Urinary bladder (tissue), 4 donors: Measurements from ENCODE around the gene DDAH2. TPM values are rescaled to one million over a fixed set of nuclear protein-coding genes. Genes with fewer than 3 reads are reported as not detected.
"Not testable (repeated sequence)": the region's sequence is repeated elsewhere in the genome, so short reads cannot be mapped to it uniquely, and the experiment has no call there.

ENCODE experiments used
- DNase-seq: peaks from one replicate; pipeline ENCODE4 v3.0.0-alpha.2; 2015; ENCODE audit errors: extremely low spot score
- H3K27ac ChIP-seq: one replicate; pipeline ENCODE4 v1.5.1; 2013; ENCODE audit warnings: low read depth, mild to moderate bottlenecking, moderate library complexity
- H3K36me3 ChIP-seq: one replicate; pipeline ENCODE4 v1.6.1; 2013; ENCODE audit warnings: mild to moderate bottlenecking, moderate library complexity; ENCODE audit not compliant: insufficient read depth
- H3K4me1 ChIP-seq: one replicate; pipeline ENCODE4 v1.6.1; 2013; ENCODE audit warnings: mild to moderate bottlenecking, moderate library complexity; ENCODE audit not compliant: insufficient read depth
- H3K4me3 ChIP-seq: one replicate; pipeline ENCODE4 v1.5.1; 2013; ENCODE audit warnings: low read depth, low read length
- WGBS: extraction: QIAGEN DNeasy Blood & Tissue Kit; methylation state at CpG from one replicate; pipeline ENCODE4 v1.1.7; 2013; 5-methylcytosine and 5-hydroxymethylcytosine counted together
- polyA plus RNA-seq: library from polyadenylated mRNA; stranded (reverse); fragments of 200-250 nt; gene quantifications from one replicate; pipeline ENCODE4 v1.2.3, GENCODE V29; 2013
- total RNA-seq: library from RNA; depleted of rRNA; stranded (reverse); fragments of >200 nt; gene quantifications from one replicate; pipeline ENCODE4 v1.2.3, GENCODE V29; 2014
- donor health status: healthy with polysubstance abuse.
- donor health status: healthy.

The DDAH2 gene
- total and polyA plus RNA-seq, 2 donors, result 81.6 to 115 TPM

- no peaks in the 10 kb centered on the region for H3K36me3 ChIP-seq
- WGBS, result 78% methylated on average over 5 of the region's 5 CpGs
- DNase-seq, result no peak
- H3K4me3 ChIP-seq, result no peak overlapping the region
- no peak overlapping the region for H3K27ac ChIP-seq
- H3K4me1 ChIP-seq, result no peaks in the 10 kb centered on the region
These were observed 8.8 kb downstream of the DDAH2 start for GRCh38 chr6:31720196-31720770.

GRCh38 chr6:31719001-31719400 lies 10.1 kb downstream of the DDAH2 start:
- Histone ChIP-seq H3K36me3 (no peaks in the 10 kb centered on the region), H3K4me1 (no peaks in the 10 kb centered on the region), H3K4me3 (no peak overlapping the region), H3K27ac (no peak overlapping the region)
- WGBS, result 85% methylated on average over 6 of the region's 6 CpGs
- no peak for DNase-seq

DNA sequence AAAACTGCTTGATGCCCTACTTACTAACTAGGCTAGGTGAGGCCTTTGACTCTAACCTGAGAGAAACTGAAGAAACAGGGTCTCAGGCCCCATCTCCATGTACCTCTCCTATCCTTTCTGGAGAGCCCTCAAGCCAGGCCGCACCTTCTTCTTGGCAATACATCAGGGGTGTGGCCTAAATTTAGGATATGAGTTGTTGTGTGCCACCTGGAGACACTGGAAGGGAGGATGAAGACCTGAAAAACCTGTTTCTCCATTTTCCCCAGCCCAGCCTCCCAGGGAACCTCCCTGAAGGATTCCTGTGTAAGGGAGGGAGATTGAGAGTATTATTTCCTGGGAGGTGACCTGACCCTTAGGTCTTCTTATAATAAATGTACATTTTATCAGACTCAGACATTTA lies 10.8 kb downstream of the DDAH2 start:
- Histone ChIP-seq H3K4me3 (no peak overlapping the region), H3K4me1 (no peaks in the 10 kb centered on the region), H3K36me3 (no peaks in the 10 kb centered on the region), H3K27ac (no peak overlapping the region)
- 83% methylated on average over 1 of the region's 1 CpG for WGBS
- DNase-seq, result no peak

DNA sequence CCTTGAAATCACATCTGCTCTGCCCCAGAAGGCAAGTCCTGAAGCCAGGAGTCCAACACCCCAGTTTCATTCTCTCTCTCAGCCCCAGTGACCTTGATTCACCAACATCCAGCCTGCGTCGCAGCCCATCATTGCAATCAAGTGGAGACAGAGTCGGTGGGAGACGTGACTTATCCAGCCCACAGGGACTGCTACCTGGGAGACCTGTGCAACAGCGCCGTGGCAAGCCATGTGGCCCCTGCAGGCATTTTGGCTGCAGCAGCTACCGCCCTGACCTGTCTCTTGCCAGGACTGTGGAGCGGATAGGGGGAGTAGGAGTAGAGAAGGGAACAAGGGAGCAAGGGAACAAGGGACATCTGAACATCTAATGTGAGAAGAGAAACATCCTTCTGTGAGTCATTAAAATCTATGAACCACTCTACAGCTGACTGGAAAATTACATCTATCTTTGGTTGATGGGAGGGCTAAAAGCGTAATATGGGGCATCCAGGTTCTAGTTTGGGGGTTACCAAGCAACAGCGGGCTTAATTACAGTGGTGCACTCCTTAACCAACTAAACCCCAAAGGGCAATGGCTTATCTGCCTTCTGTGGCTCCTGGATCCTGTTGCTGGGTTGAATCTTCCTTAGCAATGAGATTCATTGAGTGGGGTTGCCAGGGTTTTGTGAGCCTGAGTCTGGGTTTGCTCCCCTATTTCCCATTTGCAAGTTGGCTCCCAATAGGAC lies 11.4 kb downstream of the DDAH2 start:
- no peak for DNase-seq
- Histone ChIP-seq H3K27ac (no peak overlapping the region), H3K36me3 (no peaks in the 10 kb centered on the region), H3K4me1 (no peaks in the 10 kb centered on the region), H3K4me3 (no peak overlapping the region)
- WGBS, result 76% methylated on average over 10 of the region's 10 CpGs

- Histone ChIP-seq H3K4me1 (no peaks in the 10 kb centered on the region), H3K4me3 (no peak within 1 kb of the TSS), H3K36me3 (no peaks in the 10 kb centered on the region), H3K27ac (no peak within 1 kb of the TSS)
- DNase-seq, result no peak
- WGBS, result 43% methylated on average over 16 of the region's 16 CpGs
These were observed 13.8 kb downstream of the DDAH2 start, which contains the start of gene LY6G6D for GRCh38 chr6:31715022-31715958. Gene LY6G6D, plus strand, starts transcription at chr6:31715348. Its CDS starts 8 bp downstream, at chr6:31715356.

GRCh38 chr6:31713991-31714684 lies 15.0 kb downstream of the DDAH2 start:
- DNase-seq, result no peak
- Histone ChIP-seq H3K4me1 (no peaks in the 10 kb centered on the region), H3K36me3 (no peaks in the 10 kb centered on the region), H3K27ac (no peak overlapping the region), H3K4me3 (no peak overlapping the region)
- 51% methylated on average over 5 of the region's 5 CpGs for WGBS

GRCh38 chr6:31713465-31713864 lies 15.6 kb downstream of the DDAH2 start:
- Histone ChIP-seq H3K36me3 (no peaks in the 10 kb centered on the region), H3K27ac (no peak overlapping the region)
- WGBS, result 72% methylated on average over 4 of the region's 4 CpGs

DNA sequence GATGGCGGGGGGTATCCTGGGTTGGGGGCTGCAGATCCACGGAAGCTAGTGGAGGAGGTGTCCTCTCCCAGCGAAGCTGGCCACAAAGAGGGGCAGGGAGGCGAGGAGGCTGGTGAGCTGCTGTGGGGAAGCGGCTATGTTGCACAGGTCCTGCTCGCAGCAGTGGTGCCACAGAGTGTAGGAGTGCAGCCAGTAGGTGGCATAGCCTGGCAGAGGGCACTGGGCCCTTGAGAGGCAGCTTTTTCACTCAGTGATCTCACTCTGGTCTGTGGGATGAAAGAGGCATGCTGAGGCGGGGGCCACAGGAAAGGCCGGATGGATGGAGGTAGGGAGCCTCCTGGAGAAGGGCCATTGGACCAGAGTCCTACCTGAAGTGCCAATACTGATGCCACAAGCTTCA lies 16.8 kb downstream of the DDAH2 start:
- WGBS, result 90% methylated on average over 8 of the region's 8 CpGs
- no peak overlapping the region for H3K27ac ChIP-seq
- H3K36me3 ChIP-seq, result no peaks in the 10 kb centered on the region
- H3K4me3 ChIP-seq, result no peak overlapping the region
- no peaks in the 10 kb centered on the region for H3K4me1 ChIP-seq
- DNase-seq, result no peak

More at GRCh38 chr6:31713465-31713864, 15.6 kb downstream of the DDAH2 start:
- Histone ChIP-seq H3K4me3 (no peak overlapping the region), H3K4me1 (no peaks in the 10 kb centered on the region)
- DNase-seq, result no peak

DNA sequence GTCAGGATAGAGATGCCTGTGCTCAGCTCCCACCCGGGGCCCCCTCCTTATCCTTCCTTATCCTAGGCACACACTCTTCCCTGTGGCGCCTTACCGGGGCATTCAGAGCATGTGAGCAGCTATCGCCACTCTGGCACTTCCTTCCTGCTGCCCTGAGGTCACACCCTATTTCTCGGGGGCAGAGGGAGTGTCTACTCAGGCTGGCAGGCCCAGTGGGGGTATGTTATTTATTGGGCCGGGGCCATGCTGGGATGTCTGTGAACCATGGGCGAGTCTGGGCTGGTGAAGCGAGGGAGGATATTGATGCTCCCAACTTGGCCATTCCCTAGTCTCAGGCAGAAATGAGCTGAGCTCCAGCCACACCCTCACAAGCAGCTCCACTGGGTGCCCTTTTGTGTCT lies 17.9 kb downstream of the DDAH2 start:
- no peak for DNase-seq
- WGBS, result 67% methylated on average over 8 of the region's 8 CpGs
- no peaks in the 10 kb centered on the region for H3K4me1 ChIP-seq

DNA sequence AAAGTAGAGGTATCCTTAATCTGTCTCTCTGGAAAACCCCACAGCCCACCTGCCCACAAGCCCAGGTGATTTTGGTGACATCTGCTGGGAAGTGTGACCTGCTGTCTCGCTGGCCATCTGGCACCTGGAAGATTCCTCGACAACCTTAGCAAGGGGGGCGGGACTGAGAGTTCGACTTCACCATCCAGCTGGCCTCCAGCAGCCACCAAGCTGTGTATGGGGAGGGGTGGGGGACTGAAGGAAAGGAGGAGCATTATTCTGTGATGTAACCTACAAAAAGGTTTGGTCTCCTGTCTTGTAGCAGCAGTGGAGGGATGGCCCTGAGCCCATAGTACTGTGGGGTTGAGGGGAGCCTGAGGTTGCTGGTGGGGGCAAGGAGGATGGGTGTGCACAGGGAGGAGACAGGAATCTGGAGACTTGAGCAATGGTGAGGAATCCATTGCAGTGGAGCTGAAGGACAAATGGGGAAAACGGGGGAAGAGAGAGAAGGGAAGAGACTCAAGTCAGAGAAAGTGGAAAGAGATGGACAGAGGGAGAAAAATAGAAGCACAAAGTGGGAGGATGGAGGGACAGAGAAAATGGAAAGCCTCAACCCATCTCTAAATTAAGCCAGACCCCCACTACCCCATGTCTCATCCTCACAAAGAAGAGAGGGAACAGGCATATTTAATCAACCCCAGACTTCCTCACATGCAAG lies 18.4 kb downstream of the DDAH2 start:
- Histone ChIP-seq H3K27ac (no peak overlapping the region), H3K36me3 (no peaks in the 10 kb centered on the region), H3K4me1 (no peaks in the 10 kb centered on the region), H3K4me3 (no peak overlapping the region)
- WGBS, result 60% methylated on average over 5 of the region's 5 CpGs
- DNase-seq, result no peak

More for the DNA sequence above, 17.9 kb downstream of the DDAH2 start:
- H3K4me3 ChIP-seq, result no peak overlapping the region
- no peak overlapping the region for H3K27ac ChIP-seq
- H3K36me3 ChIP-seq, result no peaks in the 10 kb centered on the region

GRCh38 chr6:31709157-31709556 lies 19.9 kb downstream of the DDAH2 start:
- H3K4me3 ChIP-seq, DNase-seq, H3K36me3 ChIP-seq, H3K4me1 ChIP-seq, H3K27ac ChIP-seq: not testable (repeated sequence)
- 91% methylated on average over 11 of the region's 11 CpGs for WGBS

- 93% methylated on average over 3 of the region's 3 CpGs for WGBS
- H3K27ac ChIP-seq, result no peak overlapping the region
These were observed 20.9 kb downstream of the DDAH2 start for GRCh38 chr6:31708224-31708623.

GRCh38 chr6:31707701-31708100 lies 21.4 kb downstream of the DDAH2 start:
- no peak overlapping the region for H3K4me3 ChIP-seq
- no peak overlapping the region for H3K27ac ChIP-seq
- no peak for DNase-seq
- H3K4me1 ChIP-seq, result no peaks in the 10 kb centered on the region
- no peaks in the 10 kb centered on the region for H3K36me3 ChIP-seq
- 88% methylated on average over 10 of the region's 10 CpGs for WGBS

More at GRCh38 chr6:31708224-31708623, 20.9 kb downstream of the DDAH2 start:
- DNase-seq, result no peak
- no peaks in the 10 kb centered on the region for H3K36me3 ChIP-seq
- no peak overlapping the region for H3K4me3 ChIP-seq
- H3K4me1 ChIP-seq, result no peaks in the 10 kb centered on the region
